Esophagus mucosa (tissue), 1 donor: ENCODE measurements around the gene PUSL1. TPM values are rescaled to one million over a fixed set of nuclear protein-coding genes. Genes with fewer than 3 reads are reported as not detected.
A peak's percentile ranks its signal among the peaks of the same experiment; 100 is the strongest.

ENCODE experiments used
- ATAC-seq: fragments of 200-7000 bp; cut with Tn5 transposase; one replicate; pipeline ENCODE4 v1.9.1; 2020
- total RNA-seq: library from RNA; stranded (reverse); gene quantifications from one replicate; pipeline ENCODE4 v1.2.4, GENCODE V29; 2023
- donor health status: DM: yes; HTN: yes; CAD: no.

PUSL1 gene
- total RNA-seq, 1 donor from 2014 or later: 23.0 TPM

DNA sequence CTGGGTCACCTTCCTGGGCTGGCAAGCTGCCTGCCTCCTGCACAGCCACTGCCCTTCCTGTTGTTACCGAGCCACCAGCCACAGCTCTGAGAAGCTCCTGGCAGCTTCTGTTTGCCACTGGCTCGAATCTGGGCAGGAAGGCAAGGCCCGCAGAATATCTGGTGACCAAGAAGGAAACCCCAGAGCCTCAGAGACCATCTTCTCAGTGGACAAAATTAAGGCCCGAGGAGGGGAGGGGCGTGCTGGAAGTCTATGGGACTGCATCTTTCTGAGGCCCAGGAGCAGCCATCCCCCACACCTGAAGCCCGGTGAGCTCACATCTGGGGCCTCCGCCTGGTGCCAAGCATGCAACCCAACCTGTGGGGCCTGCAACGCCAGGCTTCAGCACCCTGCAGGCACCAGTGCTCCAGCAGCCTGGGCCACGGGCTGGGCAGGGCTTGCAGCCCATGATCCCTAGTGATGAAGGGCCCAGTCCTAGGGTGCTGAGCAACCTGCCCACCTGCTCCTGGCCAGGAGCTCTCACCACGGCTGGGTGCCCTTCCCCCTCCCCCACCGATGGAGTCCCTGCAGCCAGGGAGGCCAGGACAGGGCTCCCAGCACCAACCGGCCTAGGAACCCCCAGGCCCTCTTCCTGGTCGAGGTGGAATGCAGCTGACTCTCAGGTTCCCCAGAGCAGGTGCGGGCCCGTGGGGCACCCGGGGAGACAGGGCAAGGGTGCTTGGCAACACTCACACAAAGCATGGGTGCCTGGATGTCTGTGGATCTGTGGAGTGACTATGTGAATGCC, 17.1 kb downstream of the PUSL1 start:
- peak; percentile 61 for ATAC-seq

DNA sequence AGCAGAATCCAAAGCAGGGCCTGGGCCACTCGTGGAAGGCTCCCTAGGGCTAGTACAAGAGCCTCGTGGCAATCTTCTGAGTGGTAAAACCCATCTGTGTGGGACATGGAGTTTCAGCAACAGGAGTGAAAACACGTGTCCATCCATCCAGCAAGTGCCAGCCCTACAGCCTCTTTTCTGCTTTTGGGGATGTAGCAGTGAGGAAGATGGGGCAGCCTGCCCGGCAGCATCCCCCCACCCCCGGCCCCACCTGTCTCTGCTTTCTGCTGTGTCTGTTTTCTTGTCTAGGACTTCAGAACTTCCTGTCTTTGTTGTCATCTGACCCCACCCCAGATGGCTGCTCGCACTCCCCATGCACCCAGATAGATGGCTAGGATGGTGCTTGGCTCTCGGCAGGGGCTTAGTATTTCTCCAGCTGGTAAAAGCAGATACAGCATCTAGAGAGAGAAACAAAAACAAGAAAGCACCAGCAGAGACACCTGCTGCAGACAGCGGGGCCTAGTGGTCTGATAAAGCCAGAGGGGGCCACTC, 17.7 kb downstream of the PUSL1 start:
- ATAC-seq: no peak

DNA sequence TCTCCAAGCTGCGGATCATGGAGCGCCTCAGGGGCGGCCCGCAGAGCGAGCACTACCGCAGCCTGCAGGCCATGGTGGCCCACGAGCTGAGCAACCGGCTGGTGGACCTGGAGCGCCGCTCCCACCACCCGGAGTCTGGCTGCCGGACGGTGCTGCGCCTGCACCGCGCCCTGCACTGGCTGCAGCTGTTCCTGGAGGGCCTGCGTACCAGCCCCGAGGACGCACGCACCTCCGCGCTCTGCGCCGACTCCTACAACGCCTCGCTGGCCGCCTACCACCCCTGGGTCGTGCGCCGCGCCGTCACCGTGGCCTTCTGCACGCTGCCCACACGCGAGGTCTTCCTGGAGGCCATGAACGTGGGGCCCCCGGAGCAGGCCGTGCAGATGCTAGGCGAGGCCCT, 18.9 kb downstream of the PUSL1 start:
- ATAC-seq: no peak

DNA sequence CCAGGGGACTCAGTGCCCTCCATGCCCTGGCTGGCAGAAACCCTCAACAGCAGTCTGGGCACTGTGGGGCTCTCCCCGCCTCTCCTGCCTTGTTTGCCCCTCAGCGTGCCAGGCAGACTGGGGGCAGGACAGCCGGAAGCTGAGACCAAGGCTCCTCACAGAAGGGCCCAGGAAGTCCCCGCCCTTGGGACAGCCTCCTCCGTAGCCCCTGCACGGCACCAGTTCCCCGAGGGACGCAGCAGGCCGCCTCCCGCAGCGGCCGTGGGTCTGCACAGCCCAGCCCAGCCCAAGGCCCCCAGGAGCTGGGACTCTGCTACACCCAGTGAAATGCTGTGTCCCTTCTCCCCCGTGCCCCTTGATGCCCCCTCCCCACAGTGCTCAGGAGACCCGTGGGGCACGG, 19.9 kb downstream of the PUSL1 start:
- no peak for ATAC-seq

DNA sequence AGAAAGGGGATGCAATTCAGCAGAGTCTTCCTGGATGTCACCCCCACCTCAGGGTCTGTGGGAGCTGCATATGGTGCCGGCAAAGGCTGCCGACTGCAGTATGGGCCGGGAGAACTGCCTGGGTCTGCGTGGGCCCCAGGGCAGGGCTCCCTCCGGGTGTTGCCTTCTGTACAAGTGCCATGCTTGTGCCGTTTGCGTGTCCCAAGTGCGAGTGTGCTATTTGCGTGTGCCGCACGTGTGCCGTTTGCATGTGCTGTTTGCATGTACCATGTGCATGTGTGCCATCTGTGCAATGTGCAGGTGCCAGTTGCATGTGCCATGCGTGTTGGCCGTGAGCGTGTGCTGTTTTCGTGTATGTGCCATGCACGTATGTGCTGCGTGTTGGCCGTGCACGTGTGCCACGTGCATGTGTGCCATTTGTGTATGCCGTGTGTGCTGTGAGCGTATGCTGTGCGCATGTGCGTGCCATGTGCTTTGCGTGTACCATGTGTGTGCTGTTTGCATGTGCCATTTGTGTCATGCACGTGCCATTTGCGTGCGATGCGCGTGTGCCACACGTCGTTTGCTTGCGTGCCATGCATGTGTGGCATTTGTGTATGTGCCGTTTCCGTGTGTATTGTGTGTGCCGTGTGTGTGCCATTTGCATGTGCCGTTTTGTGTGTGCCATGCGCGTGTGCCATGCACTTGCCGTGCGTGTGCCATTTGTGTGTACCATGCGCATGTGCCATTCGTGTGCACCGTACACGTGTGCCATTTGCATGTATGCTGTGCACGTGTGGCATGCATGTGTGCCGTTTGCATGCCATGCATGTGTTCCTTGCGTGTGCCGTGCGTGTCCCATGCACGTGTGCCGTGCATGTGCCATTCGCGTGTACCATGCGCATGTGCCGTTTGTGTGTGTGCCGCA, 21.2 kb downstream of the PUSL1 start:
- no peak for ATAC-seq

DNA sequence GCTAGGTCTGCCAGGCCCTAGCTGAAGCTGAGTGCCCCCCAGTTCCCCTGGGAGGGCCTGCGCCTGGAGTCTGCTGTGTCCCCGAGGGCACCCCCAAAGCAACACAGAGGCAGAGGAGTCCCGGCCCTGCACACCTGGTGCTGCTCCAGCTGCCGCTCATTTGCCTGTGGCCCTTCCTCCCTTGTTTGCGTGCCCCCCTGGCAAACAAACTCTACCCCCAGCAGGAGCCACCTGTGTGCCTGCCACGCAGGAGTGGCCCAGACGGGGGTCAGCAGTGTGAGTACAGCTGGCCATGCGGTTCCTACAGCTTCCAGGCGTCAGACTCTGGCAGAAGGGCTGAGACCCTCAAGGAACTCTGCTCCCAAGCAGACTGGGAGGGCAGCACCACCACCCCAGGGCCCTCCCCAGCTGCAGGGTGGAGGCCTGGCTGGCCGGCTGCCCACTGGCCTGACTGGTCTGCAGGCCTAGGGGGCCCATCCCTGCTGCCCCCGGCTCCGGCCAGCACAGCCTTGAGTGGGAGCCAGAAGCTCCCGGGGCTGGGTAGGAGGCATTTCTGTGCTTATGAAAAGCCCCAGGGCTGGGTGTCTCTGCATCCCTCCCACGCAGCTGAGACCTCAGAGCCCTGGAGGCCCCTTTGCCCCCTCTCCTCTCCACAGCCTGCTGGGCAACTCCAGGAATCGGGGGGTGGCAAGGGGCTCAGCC, 22.1 kb downstream of the PUSL1 start:
- ATAC-seq: peak; percentile 0

DNA sequence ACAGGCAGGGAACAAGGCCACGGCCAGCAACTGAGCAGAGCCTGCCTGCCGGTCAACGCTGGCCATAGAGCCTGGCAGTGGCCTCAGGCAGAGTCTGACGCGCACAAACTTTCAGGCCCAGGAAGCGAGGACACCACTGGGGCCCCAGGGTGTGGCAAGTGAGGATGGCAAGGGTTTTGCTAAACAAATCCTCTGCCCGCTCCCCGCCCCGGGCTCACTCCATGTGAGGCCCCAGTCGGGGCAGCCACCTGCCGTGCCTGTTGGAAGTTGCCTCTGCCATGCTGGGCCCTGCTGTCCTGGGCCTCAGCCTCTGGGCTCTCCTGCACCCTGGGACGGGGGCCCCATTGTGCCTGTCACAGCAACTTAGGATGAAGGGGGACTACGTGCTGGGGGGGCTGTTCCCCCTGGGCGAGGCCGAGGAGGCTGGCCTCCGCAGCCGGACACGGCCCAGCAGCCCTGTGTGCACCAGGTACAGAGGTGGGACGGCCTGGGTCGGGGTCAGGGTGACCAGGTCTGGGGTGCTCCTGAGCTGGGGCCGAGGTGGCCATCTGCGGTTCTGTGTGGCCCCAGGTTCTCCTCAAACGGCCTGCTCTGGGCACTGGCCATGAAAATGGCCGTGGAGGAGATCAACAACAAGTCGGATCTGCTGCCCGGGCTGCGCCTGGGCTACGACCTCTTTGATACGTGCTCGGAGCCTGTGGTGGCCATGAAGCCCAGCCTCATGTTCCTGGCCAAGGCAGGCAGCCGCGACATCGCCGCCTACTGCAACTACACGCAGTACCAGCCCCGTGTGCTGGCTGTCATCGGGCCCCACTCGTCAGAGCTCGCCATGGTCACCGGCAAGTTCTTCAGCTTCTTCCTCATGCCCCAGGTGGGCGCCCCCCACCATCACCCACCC, 22.9 kb downstream of the PUSL1 start, which contains the start of gene TAS1R3:
Gene TAS1R3 (plus strand): TSS at position 213 of the 898 bp plus-strand sequence. CDS start 66 bp downstream, at position 279.
- peak; percentile 41 for ATAC-seq

DNA sequence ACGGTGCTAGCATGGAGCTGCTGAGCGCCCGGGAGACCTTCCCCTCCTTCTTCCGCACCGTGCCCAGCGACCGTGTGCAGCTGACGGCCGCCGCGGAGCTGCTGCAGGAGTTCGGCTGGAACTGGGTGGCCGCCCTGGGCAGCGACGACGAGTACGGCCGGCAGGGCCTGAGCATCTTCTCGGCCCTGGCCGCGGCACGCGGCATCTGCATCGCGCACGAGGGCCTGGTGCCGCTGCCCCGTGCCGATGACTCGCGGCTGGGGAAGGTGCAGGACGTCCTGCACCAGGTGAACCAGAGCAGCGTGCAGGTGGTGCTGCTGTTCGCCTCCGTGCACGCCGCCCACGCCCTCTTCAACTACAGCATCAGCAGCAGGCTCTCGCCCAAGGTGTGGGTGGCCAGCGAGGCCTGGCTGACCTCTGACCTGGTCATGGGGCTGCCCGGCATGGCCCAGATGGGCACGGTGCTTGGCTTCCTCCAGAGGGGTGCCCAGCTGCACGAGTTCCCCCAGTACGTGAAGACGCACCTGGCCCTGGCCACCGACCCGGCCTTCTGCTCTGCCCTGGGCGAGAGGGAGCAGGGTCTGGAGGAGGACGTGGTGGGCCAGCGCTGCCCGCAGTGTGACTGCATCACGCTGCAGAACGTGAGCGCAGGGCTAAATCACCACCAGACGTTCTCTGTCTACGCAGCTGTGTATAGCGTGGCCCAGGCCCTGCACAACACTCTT, 23.8 kb downstream of the PUSL1 start:
- peak; percentile 48 for ATAC-seq

DNA sequence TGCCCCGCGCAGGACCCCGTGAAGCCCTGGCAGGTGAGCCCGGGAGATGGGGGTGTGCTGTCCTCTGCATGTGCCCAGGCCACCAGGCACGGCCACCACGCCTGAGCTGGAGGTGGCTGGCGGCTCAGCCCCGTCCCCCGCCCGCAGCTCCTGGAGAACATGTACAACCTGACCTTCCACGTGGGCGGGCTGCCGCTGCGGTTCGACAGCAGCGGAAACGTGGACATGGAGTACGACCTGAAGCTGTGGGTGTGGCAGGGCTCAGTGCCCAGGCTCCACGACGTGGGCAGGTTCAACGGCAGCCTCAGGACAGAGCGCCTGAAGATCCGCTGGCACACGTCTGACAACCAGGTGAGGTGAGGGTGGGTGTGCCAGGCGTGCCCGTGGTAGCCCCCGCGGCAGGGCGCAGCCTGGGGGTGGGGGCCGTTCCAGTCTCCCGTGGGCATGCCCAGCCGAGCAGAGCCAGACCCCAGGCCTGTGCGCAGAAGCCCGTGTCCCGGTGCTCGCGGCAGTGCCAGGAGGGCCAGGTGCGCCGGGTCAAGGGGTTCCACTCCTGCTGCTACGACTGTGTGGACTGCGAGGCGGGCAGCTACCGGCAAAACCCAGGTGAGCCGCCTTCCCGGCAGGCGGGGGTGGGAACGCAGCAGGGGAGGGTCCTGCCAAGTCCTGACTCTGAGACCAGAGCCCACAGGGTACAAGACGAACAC, 24.5 kb downstream of the PUSL1 start:
- ATAC-seq: peak; percentile 66

DNA sequence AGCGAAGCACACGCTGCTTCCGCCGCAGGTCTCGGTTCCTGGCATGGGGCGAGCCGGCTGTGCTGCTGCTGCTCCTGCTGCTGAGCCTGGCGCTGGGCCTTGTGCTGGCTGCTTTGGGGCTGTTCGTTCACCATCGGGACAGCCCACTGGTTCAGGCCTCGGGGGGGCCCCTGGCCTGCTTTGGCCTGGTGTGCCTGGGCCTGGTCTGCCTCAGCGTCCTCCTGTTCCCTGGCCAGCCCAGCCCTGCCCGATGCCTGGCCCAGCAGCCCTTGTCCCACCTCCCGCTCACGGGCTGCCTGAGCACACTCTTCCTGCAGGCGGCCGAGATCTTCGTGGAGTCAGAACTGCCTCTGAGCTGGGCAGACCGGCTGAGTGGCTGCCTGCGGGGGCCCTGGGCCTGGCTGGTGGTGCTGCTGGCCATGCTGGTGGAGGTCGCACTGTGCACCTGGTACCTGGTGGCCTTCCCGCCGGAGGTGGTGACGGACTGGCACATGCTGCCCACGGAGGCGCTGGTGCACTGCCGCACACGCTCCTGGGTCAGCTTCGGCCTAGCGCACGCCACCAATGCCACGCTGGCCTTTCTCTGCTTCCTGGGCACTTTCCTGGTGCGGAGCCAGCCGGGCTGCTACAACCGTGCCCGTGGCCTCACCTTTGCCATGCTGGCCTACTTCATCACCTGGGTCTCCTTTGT, 25.3 kb downstream of the PUSL1 start:
- ATAC-seq: peak; percentile 0

DNA sequence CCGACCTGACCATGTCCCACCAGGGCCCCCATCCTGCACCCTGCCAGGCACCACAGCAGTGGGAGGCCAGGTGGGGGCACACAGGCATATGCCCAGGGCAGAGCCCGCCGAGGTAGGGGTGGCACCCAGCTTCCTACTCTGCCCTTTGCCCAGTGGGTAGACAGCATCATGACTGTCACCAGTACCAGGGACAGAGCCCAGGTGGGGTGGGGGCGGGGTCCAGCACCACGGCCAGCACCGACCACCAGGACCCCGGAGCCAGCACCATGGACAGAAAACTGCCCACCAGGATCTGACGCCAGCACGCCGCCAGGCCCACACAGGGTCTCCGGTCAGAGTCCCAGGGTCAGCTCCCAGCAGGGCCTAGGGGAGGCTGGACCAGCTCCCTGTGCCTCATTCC, 26.4 kb downstream of the PUSL1 start:
- no peak for ATAC-seq

DNA sequence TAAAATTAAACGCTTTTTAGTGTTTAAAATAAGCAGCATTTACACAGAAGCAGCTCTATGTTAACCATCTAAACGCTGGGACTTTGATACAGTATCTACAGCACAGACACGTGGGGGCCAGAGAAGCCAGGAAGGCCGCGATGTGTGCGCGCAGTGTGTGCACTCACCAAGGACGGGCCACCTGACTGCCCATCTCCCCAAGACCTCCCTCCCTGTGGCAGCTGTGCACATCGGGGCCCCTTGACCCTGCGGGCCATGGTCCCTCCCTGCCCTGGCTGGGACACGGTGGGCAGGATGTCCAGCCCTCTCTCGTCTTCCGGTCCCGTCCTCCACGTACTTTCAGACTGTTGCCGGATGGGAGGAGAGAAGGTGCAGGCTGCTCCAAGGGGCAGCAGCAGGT, 26.9 kb downstream of the PUSL1 start:
- no peak for ATAC-seq

DNA sequence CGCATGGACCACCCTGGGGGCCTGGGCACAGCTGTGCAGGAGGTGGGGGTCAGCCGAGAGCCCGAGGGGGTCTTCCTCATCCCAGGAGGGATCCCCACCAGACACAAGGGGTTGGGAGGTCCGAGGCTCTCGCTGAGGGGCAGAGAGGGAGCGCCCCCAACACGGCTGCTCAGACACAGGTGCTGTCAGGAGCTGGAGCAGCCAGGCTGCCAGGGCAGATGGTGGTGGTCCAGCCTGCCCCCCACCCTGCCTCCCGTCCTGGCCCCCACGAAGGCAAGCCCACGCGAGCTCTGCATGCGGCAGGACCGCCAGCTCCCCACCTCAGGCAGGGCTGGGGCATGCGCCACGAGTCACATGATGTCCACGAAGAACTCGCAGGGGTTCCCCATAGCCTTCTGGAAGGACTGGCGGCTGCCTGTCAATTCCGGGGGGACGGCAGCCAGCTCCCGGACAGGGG, 27.4 kb downstream of the PUSL1 start:
- ATAC-seq: no peak

DNA sequence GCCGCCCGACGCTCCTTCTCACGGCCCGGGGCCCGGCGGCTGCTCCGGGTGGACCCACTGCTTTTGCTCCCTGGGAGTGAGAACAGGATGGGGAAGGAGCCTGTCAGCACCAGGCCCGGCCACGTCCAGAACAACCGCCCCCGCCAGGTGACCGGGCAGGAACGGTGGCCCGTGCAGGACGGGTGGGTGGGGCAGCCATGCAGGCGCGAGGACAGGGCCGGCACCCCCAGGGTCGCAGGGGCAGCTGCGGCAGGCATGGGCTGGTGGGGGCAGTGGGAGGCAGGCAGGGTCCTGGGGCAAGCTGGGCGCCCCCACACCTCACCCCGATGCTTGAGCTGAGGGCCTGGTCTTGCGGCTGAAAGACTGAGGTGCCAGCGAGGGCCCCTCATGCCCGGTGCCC, 28.0 kb downstream of the PUSL1 start:
- ATAC-seq: no peak

DNA sequence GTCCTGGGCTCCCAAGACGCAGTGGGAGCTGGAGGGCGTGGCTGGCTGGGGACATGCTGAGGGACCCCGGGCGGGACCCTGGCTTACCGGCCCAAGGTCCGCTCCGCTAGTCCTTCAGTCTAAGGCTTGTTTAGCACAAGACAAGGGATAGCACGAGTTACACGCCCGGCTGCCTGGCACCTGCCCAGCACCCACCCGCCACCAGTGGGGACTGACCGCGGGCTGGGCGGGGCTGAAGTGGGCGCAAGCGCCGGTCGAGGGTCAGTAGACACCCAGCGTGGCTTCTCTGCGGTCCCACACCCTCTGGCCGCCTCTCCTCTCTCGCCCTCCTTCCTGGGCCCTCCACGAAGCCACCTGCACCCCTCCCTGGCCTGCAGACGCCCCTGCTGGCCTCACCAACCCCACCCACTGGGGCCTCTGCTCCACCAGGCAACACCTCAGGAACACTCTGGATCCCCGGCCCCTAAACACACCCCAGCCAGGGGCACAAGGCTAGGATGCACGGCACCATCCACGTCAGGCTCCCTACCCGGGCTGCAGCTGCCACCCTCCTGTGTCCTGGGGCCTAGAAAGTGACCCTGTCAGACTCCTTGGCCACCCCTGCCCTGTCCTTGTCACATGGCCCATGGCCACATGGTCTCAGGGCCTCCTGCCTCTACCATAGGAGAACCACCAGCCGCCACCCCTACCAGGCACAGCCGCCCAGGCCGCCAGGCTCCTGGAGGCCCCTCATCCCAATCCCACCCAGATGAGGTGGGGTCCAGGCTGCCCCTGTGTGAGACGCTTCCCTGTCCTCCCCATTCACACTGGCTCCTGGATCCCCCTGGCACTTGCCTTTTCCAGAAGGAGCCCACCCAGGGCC, 28.8 kb downstream of the PUSL1 start:
- no peak for ATAC-seq

DNA sequence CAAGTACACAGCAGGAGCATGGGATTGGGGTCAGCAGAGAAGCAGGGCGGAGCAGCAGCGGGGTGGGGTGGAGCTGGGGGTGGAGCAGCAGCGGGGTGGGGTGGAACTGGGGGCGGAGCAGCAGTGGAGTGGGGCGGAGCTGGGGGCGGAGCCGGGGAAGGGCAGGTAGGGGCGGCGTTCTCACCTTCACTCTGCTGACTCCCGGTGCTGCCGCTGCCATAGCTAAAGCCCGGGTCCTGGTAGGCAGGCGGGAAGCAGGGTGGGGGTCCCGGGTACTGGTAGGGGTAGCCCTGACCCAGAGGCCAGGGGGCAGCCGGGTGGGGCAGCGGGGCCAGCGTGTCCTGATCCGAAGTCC, 29.4 kb downstream of the PUSL1 start:
- ATAC-seq: peak; percentile 49

DNA sequence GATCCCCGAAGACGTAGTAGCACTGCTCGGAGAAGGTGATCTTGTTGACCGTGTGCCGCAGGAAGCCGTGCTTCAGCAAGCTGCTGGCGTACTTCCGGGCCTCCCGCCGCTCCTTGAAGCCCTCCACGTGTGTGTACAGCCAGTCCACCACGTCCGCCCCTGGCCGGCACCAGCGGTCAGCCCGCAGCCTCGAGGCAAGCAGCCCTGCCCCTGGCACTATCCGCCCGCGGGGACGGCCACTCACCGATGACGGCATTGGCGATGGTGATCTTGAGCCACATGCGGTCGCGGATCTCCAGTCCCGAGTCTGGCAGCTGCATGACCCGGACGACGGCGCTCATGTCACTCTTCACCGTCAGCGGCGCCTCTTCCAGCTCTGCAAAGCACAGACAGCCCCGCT, 29.9 kb downstream of the PUSL1 start:
- no peak for ATAC-seq

DNA sequence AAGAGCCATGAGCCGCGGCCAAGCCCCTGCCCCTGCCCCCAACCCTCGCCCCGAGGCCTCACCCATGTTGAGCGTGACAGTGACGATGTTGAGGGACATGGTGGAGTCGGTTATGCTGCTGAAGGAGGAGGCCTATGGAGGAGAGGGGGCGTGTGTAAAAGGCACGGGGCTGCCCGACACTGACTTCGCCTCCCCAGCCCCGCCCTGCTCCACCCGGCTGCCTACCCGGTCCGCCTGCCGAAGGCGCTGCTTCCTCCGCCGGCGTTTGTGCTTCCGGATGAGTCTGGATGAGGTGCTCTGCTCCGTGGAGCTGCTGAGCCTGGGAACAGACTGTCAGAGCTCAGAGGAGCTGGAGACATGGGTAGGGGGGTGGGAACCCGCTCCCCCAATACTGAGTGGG, 31.8 kb downstream of the PUSL1 start:
- no peak for ATAC-seq
